SU-DHL-6 (cell line): Measurements from ENCODE around the gene FGF22.

ENCODE experiments used
- CTCF ChIP-seq: fragments of 200-600 bp; sonication (generic); IDR thresholded peaks from one replicate; pipeline ENCODE4 v1.5.1; 2017; ENCODE audit warnings: antibody characterized with exemption, mild to moderate bottlenecking, low read length, moderate library complexity; ENCODE audit not compliant: insufficient read depth, poor library complexity, severe bottlenecking
- EZH2phosphoT487 ChIP-seq: fragments of 200-600 bp; sonication (generic), shearing (Covaris generic); conservative IDR thresholded peaks from 2 replicates; pipeline ENCODE4 v1.6.1; 2018; ENCODE audit warnings: mild to moderate bottlenecking, antibody characterized with exemption, low read length, moderate library complexity, mixed read lengths

DNA sequence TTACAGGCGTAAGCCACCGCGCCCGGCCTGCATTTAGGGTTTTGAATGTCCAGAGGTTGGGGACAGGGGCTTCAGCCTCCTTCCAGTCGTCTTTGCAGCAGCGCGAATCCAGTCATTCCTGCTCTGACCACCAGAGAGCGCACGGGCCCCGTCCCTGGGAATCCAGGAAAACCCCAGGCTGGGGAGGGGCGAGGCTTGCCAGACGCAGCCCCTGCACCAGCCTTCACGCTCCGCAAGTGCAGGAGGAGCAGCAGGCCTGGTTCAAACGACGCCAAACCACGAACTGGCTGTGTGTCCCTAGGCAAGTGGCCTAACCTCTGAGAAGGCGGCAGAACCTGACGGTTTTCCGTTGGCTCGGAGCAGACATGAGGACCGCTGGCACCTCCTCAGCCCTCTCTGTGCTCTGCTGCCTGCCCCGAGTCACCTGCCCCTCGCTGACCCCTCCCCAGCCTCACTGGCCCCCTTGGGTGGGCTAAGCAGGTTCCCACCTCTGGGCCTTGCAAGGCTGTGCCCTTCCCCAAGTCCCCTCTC is 25.3 kb downstream of the FGF22 start:
- TF ChIP-seq EZH2phosphoT487 (no peak), CTCF (peak; percentile 74)
